KMS-11 (cell line): ENCODE results near the gene TRPC4.
"Not testable (repeated sequence)": the region's sequence is repeated elsewhere in the genome, so short reads cannot be mapped to it uniquely, and the experiment has no call there.

Experiments
- H2AFZ ChIP-seq: fragments of 200-600 bp; sonication (generic); 2 replicates; pipeline ENCODE4 v1.6.1; 2016; ENCODE audit warnings: antibody characterized with exemption, mixed run types, low read depth
- H3K27ac ChIP-seq: fragments of 200-600 bp; sonication (generic); 2 replicates; pipeline ENCODE4 v1.6.1; 2016; ENCODE audit warnings: mild to moderate bottlenecking, mixed run types
- H3K27me3 ChIP-seq: fragments of 200-600 bp; sonication (generic); 2 replicates; pipeline ENCODE4 v1.6.1; 2017; ENCODE audit warnings: mild to moderate bottlenecking, low read depth, mixed run types, moderate library complexity; ENCODE audit not compliant: insufficient read depth
- H3K36me3 ChIP-seq: fragments of 200-600 bp; sonication (generic); 2 replicates; pipeline ENCODE4 v1.6.1; 2017; ENCODE audit warnings: mild to moderate bottlenecking, mixed run types; ENCODE audit not compliant: insufficient read depth
- H3K4me1 ChIP-seq: fragments of 200-600 bp; sonication (generic); 2 replicates; pipeline ENCODE4 v1.6.1; 2016; ENCODE audit warnings: mild to moderate bottlenecking, low read depth, mixed run types; ENCODE audit not compliant: poor library complexity, severe bottlenecking
- H3K4me2 ChIP-seq: fragments of 200-600 bp; sonication (generic); 2 replicates; pipeline ENCODE4 v1.7.0; 2016; ENCODE audit warnings: mild to moderate bottlenecking, mixed run types
- H3K4me3 ChIP-seq: fragments of 200-600 bp; sonication (generic); IDR thresholded peaks from 2 replicates; pipeline ENCODE4 v1.6.1; 2017; ENCODE audit warnings: low read depth, low read length, mixed read lengths; ENCODE audit not compliant: insufficient read depth
- H3K79me2 ChIP-seq: fragments of 200-600 bp; sonication (generic); 2 replicates; pipeline ENCODE4 v1.6.1; 2016; ENCODE audit warnings: low read depth, mixed run types; ENCODE audit not compliant: insufficient read depth
- H3K9ac ChIP-seq: fragments of 200-600 bp; sonication (generic); 2 replicates; pipeline ENCODE4 v1.6.1; 2016; ENCODE audit warnings: mild to moderate bottlenecking, mixed run types
- H4K20me1 ChIP-seq: fragments of 200-600 bp; sonication (generic); 2 replicates; pipeline ENCODE4 v1.6.1; 2016; ENCODE audit warnings: mild to moderate bottlenecking, mixed run types; ENCODE audit not compliant: insufficient read depth
- TF ChIP-seq, protein P1 (sequence below): fragments of 200-600 bp; sonication (generic); conservative IDR thresholded peaks from 2 replicates; pipeline ENCODE4 v1.6.1; 2017; ENCODE audit warnings: low read depth, mild to moderate bottlenecking, antibody characterized with exemption, low read length, moderate library complexity, mixed read lengths

The TRPC4 gene

DNA sequence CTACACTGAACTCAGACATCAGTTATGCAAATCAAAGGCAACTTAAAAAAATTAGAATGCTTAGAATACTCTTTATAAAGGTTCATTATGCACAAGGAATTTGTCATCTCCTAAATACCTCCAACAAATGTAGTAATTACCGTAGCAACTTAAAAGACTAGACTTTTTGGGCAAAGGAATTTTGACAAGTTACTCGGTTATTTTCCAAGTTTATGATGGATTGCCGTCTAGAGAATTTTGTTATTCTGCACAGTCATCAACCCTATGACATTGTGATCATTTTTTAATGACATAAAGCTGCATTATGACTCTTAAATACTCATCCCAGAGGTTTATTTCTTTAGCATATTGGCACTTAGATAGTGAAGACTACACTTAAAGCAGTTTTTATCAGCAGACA lies 71.9 kb downstream of the TRPC4 start:
- Histone ChIP-seq H3K4me2 (no peak overlapping the region), H3K36me3 (no peaks in the 10 kb centered on the region), H3K4me1 (no peaks in the 10 kb centered on the region), H2AFZ (no peak overlapping the region), H3K9ac (no peak overlapping the region), H3K4me3 (no peak overlapping the region), H3K79me2 (no peaks in the 10 kb centered on the region), H3K27me3 (no peaks in the 10 kb centered on the region), H4K20me1 (no peaks in the 10 kb centered on the region), H3K27ac (no peak overlapping the region)
- TF ChIP-seq, protein P1, sequence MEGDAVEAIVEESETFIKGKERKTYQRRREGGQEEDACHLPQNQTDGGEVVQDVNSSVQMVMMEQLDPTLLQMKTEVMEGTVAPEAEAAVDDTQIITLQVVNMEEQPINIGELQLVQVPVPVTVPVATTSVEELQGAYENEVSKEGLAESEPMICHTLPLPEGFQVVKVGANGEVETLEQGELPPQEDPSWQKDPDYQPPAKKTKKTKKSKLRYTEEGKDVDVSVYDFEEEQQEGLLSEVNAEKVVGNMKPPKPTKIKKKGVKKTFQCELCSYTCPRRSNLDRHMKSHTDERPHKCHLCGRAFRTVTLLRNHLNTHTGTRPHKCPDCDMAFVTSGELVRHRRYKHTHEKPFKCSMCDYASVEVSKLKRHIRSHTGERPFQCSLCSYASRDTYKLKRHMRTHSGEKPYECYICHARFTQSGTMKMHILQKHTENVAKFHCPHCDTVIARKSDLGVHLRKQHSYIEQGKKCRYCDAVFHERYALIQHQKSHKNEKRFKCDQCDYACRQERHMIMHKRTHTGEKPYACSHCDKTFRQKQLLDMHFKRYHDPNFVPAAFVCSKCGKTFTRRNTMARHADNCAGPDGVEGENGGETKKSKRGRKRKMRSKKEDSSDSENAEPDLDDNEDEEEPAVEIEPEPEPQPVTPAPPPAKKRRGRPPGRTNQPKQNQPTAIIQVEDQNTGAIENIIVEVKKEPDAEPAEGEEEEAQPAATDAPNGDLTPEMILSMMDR, result no peak

DNA sequence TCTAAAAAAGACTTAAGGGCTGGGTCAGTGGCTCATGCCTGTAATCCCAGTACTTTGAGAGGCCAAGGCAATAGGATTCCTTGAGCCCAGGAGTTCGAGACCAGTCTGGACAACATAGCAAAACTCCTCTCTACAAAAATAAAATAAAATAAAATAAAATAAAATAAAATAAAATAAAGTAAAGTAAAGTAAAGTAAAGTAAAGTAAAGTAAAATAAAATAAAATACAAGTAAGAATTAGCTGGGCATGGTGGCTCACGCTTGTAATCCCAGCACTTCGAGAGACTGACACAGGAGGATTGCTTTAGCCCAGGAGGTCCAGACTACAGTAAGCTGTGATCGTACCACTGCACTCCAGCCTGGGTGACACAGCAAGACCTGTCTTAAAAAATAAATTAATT lies 72.8 kb downstream of the TRPC4 start:
- not testable (repeated sequence) for H3K9ac ChIP-seq, H3K27ac ChIP-seq, H4K20me1 ChIP-seq, H3K36me3 ChIP-seq, H3K27me3 ChIP-seq, H2AFZ ChIP-seq, H3K4me2 ChIP-seq, H3K79me2 ChIP-seq, H3K4me3 ChIP-seq, H3K4me1 ChIP-seq

DNA sequence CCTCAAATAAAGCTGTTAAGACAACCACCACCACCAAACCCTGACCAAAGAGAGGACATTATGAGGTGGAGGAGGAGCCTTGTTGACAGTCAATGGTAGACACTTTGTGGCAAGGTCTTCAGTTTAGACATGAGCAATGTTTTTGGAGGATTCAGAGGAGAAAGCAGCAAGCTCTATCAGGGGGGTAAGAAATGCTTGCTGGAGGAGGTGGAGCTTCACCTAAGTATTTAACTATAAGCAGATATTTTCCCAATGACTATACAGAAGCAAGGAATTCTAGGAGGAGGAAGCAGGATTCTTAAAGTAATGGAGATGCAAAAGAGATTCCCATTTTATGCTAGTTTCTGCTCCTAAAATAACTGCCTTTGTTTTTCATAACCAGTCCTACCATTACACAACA lies 74.2 kb downstream of the TRPC4 start:
- Histone ChIP-seq H3K79me2 (no peaks in the 10 kb centered on the region), H3K27ac (no peak overlapping the region), H3K9ac (no peak overlapping the region)

DNA sequence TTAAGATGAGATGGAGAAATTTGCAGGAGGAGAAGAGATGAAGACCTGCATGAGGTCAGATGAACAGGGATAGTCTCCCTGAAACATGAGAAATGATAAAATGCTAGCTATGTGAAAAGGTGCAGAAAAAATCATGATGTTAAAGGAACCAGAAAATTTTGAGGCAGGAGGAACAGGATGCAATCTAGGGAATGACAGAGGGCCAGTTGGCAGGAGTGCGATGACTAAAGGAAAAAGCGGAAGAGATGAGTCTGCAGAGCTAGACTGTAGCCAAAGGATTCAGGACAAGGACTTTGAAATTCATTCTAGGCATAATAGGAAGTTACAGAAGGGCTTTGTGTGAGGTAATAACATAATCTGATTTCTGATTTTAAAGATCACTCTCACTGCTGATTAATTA lies 77.9 kb downstream of the TRPC4 start:
- no peaks in the 10 kb centered on the region for H3K27me3 ChIP-seq
- H3K79me2 ChIP-seq, result no peaks in the 10 kb centered on the region
- H3K4me1 ChIP-seq, result no peaks in the 10 kb centered on the region
- H2AFZ ChIP-seq, result no peak overlapping the region
- H3K9ac ChIP-seq, result no peak overlapping the region
- TF ChIP-seq, protein P1, result no peak
- H3K4me3 ChIP-seq, result no peak overlapping the region
- no peaks in the 10 kb centered on the region for H3K36me3 ChIP-seq
- H3K27ac ChIP-seq, result no peak overlapping the region
- H4K20me1 ChIP-seq, result no peaks in the 10 kb centered on the region
- H3K4me2 ChIP-seq, result no peak overlapping the region

More for the DNA sequence above, 74.2 kb downstream of the TRPC4 start:
- no peak overlapping the region for H3K4me3 ChIP-seq
- no peaks in the 10 kb centered on the region for H3K4me1 ChIP-seq
- TF ChIP-seq, protein P1, result no peak
- H3K27me3 ChIP-seq, result no peaks in the 10 kb centered on the region
- no peaks in the 10 kb centered on the region for H4K20me1 ChIP-seq
- H3K4me2 ChIP-seq, result no peak overlapping the region
- H3K36me3 ChIP-seq, result no peaks in the 10 kb centered on the region
- no peak overlapping the region for H2AFZ ChIP-seq

DNA sequence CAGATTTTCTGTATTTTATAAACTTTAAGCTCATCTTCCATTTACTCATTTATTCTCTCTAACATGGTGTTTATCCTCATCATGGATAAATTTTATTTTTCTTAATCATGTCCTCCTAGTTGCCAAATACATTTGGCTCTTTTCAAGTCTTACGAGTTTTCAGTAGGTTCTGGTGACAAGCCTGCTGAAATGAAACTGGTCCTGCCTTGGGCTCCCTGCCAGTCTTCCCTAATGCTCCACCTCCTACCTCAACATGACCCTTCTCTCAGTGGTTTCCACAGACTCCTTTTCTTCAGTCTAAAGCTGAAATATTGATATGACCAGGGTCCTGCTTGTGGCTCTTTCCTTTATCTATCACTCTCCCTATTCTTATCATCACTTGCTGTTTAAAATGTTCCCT lies 81.2 kb downstream of the TRPC4 start:
- TF ChIP-seq, protein P1, result no peak

More for the DNA sequence above, 81.2 kb downstream of the TRPC4 start:
- Histone ChIP-seq H4K20me1 (no peaks in the 10 kb centered on the region), H3K36me3 (no peaks in the 10 kb centered on the region), H3K27me3 (no peaks in the 10 kb centered on the region), H3K4me3 (no peak overlapping the region), H2AFZ (no peak overlapping the region), H3K27ac (no peak overlapping the region), H3K4me2 (no peak overlapping the region), H3K79me2 (no peaks in the 10 kb centered on the region), H3K4me1 (no peaks in the 10 kb centered on the region), H3K9ac (no peak overlapping the region)
